Endothelial cell of umbilical vein (primary cell): ENCODE measurements around the gene CISD3. TPM values are rescaled to one million over a fixed set of nuclear protein-coding genes. Genes with fewer than 3 reads are reported as not detected.
A peak's percentile ranks its signal among the peaks of the same experiment; 100 is the strongest.

Experiments used
- BruUV-seq: library from RNA; stranded (reverse); fragments of 400-500 nt; replicated peaks from 2 replicates; lab custom pipeline; 2021; lab: Mats Ljungman, UMichigan
- CTCF ChIA-PET: fragments of 300-600, 350-600 bp; sonication (Branson Sonifier 250); formaldehyde crosslinking; loops from one replicate; lab custom pipeline; 2021; ENCODE audit warnings: antibody characterized with exemption, inconsistent platforms; lab: Charles Lee
- POLR2A ChIA-PET: fragments of 300-600, 350-600 bp; sonication (Branson Sonifier 250); formaldehyde crosslinking; loops from one replicate; lab custom pipeline; 2021; ENCODE audit warnings: antibody characterized with exemption, inconsistent platforms; lab: Charles Lee
- DNase-seq: peaks from one replicate; pipeline ENCODE4 v3.0.0-alpha.2; 2011; ENCODE audit warnings: low read depth, low spot score
- FAIRE-seq: peaks from 2 replicates; lab custom pipeline; 2011; peaks lifted over from hg19 to GRCh38; lab: Jason Lieb, UNC
- H2AFZ ChIP-seq: 2 replicates; pipeline ENCODE4 v1.6.0; 2012; ENCODE audit warnings: low read depth, low read length, control low read depth, inconsistent platforms
- H3K27ac ChIP-seq: 2 replicates; pipeline ENCODE4 v1.5.1; 2011; ENCODE audit warnings: low read depth, mild to moderate bottlenecking, control low read depth, low read length, moderate library complexity; ENCODE audit not compliant: insufficient read depth
- H3K27me3 ChIP-seq, 2 experiments: 2 replicates each; pipeline versions ENCODE4 v1.6.0 to v1.6.1; 2011; ENCODE audit warnings: low read length in 2 of 2, mixed read lengths in 1 of 2; ENCODE audit not compliant: control insufficient read depth in 2 of 2, insufficient read depth in 2 of 2
- H3K36me3 ChIP-seq, 2 experiments: 2 replicates in 1 of 2; 3 replicates in 1 of 2; pipeline ENCODE4 v1.5.1; 2011; ENCODE audit warnings: low read length in 2 of 2, mild to moderate bottlenecking in 1 of 2, moderate library complexity in 1 of 2; ENCODE audit not compliant: control insufficient read depth in 2 of 2, insufficient read depth in 2 of 2; ENCODE audit errors: extremely low read depth in 1 of 2
- H3K4me1 ChIP-seq: 3 replicates; pipeline ENCODE4 v1.5.1; 2011; ENCODE audit warnings: mild to moderate bottlenecking, low read length; ENCODE audit not compliant: control insufficient read depth, insufficient read depth; ENCODE audit errors: extremely low read depth
- H3K4me2 ChIP-seq: 2 replicates; pipeline ENCODE4 v1.6.1; 2011; ENCODE audit warnings: low read length, control low read depth, mixed read lengths; ENCODE audit not compliant: insufficient read depth
- H3K4me3 ChIP-seq, 3 experiments: fragments of 200-600 bp in 1 of 3; sonication (generic), shearing (Covaris generic) in 1 of 3; replicated peaks in 1 of 3; 2 replicates each; pipeline ENCODE4 v1.5.1; 2011 to 2016; ENCODE audit warnings: control low read depth in 3 of 3, low read length in 3 of 3, mild to moderate bottlenecking in 2 of 3, inconsistent platforms in 1 of 3, low read depth in 1 of 3, moderate library complexity in 1 of 3; ENCODE audit not compliant: insufficient read depth in 1 of 3
- H3K79me2 ChIP-seq: 2 replicates; pipeline ENCODE4 v1.6.0; 2012; ENCODE audit warnings: low read length, inconsistent platforms; ENCODE audit not compliant: control insufficient read depth, insufficient read depth
- H3K9ac ChIP-seq: replicated peaks from 2 replicates; pipeline ENCODE3; 2011; ENCODE audit warnings: low read length, control low read depth; ENCODE audit not compliant: insufficient read depth; ENCODE audit errors: extremely low read depth
- H3K9me1 ChIP-seq: replicated peaks from 3 replicates; pipeline ENCODE4 v1.6.0; 2011; ENCODE audit warnings: mild to moderate bottlenecking, low read length; ENCODE audit not compliant: control insufficient read depth, insufficient read depth; ENCODE audit errors: extremely low read depth
- H3K9me3 ChIP-seq: replicated peaks from 2 replicates; pipeline ENCODE4 v1.5.1; 2012; ENCODE audit warnings: low read length, inconsistent platforms; ENCODE audit not compliant: control insufficient read depth, insufficient read depth
- H4K20me1 ChIP-seq: replicated peaks from 2 replicates; pipeline ENCODE3; 2011; ENCODE audit warnings: mild to moderate bottlenecking, low read length; ENCODE audit not compliant: control insufficient read depth, insufficient read depth; ENCODE audit errors: extremely low read depth
- EZH2 ChIP-seq: IDR thresholded peaks from 2 replicates; pipeline ENCODE4 v1.6.1; 2012; ENCODE audit warnings: borderline replicate concordance, low read depth, mild to moderate bottlenecking, moderate library complexity, low read length, inconsistent platforms; ENCODE audit not compliant: severe bottlenecking
- FOS ChIP-seq: IDR thresholded peaks from 2 replicates; pipeline ENCODE4 v1.6.1; 2011; ENCODE audit warnings: mild to moderate bottlenecking, low read length, moderate library complexity, borderline replicate concordance; ENCODE audit not compliant: insufficient read depth
- GATA2 ChIP-seq: IDR thresholded peaks from 2 replicates; pipeline ENCODE4 v1.7.0; 2011; ENCODE audit warnings: low read depth, mild to moderate bottlenecking, moderate library complexity, mixed read lengths, low read length; ENCODE audit not compliant: insufficient read length, insufficient read depth
- JUN ChIP-seq: IDR thresholded peaks from 2 replicates; pipeline ENCODE4 v1.6.1; 2011; ENCODE audit warnings: borderline replicate concordance, low read depth; ENCODE audit not compliant: insufficient read length, insufficient read depth
- MYC ChIP-seq: IDR thresholded peaks from one replicate; pipeline ENCODE4 v1.6.1; 2011; ENCODE audit warnings: mild to moderate bottlenecking, low read depth, low read length
- POLR2A ChIP-seq: IDR thresholded peaks from 2 replicates; pipeline ENCODE4 v1.6.1; 2012; ENCODE audit warnings: low read depth, mild to moderate bottlenecking, control low read depth, low read length
- POLR2AphosphoS5 ChIP-seq: IDR thresholded peaks from 2 replicates; pipeline ENCODE4 v1.6.1; 2012; ENCODE audit warnings: low read depth, mild to moderate bottlenecking, control low read depth, low read length, moderate library complexity; ENCODE audit not compliant: insufficient read depth
- dilution Hi-C: fragments of 300-500 bp; cut with MboI; formaldehyde crosslinking; loops from one replicate; pipeline ENCODE4 v1.15.0; 2019; ENCODE audit warnings: low sequenced_read_pairs; ENCODE audit not compliant: extremely low pct_ligation_motif_present
- intact Hi-C: fragments of 100-400 bp; cut with micrococcal nuclease; formaldehyde crosslinking; loops from one replicate; pipeline ENCODE4 v1.10.0; 2022
- polyA plus RNA-seq, 4 experiments: library from polyadenylated mRNA; depleted of rRNA in 3 of 4; stranded (reverse) in 3 of 4; unstranded in 1 of 4; fragments of >200 nt; gene quantifications; 2 replicates each; pipeline versions ENCODE4 v1.2.1 to v1.2.3, GENCODE V29; 2011 to 2012; ENCODE audit warnings: missing spikeins in 1 of 4
- total RNA-seq: library from RNA; stranded (reverse); gene quantifications from 2 replicates; pipeline ENCODE4 v1.2.3, GENCODE V29; 2021
- TF ChIP-seq, protein P1 (sequence below): IDR thresholded peaks from 2 replicates; pipeline ENCODE4 v1.6.1; 2011; ENCODE audit not compliant: insufficient read depth, insufficient read length
- TF ChIP-seq, protein P2 (sequence below), 2 donors: IDR thresholded peaks; 1 replicate in 1 of 2; 2 replicates in 1 of 2; pipeline ENCODE4 v1.5.1; 2011; ENCODE audit warnings: low read length in 2 of 2, mild to moderate bottlenecking in 2 of 2, moderate library complexity in 2 of 2, control low read depth in 1 of 2, inconsistent platforms in 1 of 2, low read depth in 1 of 2; ENCODE audit not compliant: insufficient read depth in 1 of 2; ENCODE audit errors: extremely low read depth in 1 of 2

The CISD3 gene
- total and polyA plus RNA-seq, 2 donors (not counting 3 experiments of a cell fraction or from before 2014, with no cell fraction given) = 8.7 to 23.7 TPM

DNA sequence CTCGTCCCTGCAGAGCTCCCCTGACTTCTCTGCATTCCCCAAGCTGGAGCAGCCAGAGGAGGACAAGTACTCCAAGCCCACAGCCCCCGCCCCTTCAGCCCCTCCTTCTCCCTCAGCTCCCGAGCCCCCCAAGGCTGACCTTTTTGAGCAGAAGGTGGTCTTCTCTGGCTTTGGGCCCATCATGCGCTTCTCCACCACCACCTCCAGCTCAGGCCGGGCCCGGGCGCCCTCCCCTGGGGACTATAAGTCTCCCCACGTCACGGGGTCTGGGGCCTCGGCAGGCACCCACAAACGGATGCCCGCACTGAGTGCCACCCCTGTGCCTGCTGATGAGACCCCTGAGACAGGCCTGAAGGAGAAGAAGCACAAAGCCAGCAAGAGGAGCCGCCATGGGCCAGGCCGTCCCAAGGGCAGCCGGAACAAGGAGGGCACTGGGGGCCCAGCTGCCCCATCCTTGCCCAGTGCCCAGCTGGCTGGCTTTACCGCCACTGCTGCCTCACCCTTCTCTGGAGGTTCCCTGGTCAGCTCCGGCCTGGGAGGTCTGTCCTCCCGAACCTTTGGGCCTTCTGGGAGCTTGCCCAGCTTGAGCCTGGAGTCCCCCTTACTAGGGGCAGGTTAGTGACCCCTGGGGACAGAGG, 13.7 kb upstream of the CISD3 start:
- TSS peak; percentile 54 for BruUV-seq
- no peaks in the 10 kb centered on the region for H3K9me3 ChIP-seq
- no peaks in the 10 kb centered on the region for H4K20me1 ChIP-seq
- dilution Hi-C loops (no loop called here), intact Hi-C loops (no loop called here)
- DNase-seq = no peak
- TF ChIP-seq JUN (no peak), EZH2 (no peak), GATA2 (no peak), MYC (no peak), POLR2AphosphoS5 (no peak), FOS (no peak), POLR2A (no peak)
- TF ChIP-seq, protein P1, sequence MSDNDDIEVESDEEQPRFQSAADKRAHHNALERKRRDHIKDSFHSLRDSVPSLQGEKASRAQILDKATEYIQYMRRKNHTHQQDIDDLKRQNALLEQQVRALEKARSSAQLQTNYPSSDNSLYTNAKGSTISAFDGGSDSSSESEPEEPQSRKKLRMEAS = no peak
- TF ChIP-seq, protein P2, sequence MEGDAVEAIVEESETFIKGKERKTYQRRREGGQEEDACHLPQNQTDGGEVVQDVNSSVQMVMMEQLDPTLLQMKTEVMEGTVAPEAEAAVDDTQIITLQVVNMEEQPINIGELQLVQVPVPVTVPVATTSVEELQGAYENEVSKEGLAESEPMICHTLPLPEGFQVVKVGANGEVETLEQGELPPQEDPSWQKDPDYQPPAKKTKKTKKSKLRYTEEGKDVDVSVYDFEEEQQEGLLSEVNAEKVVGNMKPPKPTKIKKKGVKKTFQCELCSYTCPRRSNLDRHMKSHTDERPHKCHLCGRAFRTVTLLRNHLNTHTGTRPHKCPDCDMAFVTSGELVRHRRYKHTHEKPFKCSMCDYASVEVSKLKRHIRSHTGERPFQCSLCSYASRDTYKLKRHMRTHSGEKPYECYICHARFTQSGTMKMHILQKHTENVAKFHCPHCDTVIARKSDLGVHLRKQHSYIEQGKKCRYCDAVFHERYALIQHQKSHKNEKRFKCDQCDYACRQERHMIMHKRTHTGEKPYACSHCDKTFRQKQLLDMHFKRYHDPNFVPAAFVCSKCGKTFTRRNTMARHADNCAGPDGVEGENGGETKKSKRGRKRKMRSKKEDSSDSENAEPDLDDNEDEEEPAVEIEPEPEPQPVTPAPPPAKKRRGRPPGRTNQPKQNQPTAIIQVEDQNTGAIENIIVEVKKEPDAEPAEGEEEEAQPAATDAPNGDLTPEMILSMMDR (IDR thresholded peaks at IDR 0.05; ENCODE audit: extremely low read depth in 1 of 2, insufficient read depth in 1 of 2, low read depth in 1 of 2, low read length in 2 of 2) = no peak
- H3K9ac ChIP-seq = no peak overlapping the region
- no peak overlapping the region for H2AFZ ChIP-seq
- no peak for FAIRE-seq
- no peak overlapping the region for H3K4me2 ChIP-seq
- H3K79me2 ChIP-seq = no peaks in the 10 kb centered on the region
- ChIA-PET CTCF (interaction anchor here (1.4 to 2.0 kb wide), 2 partner anchors 14 to 19 kb away, joined by 3 to 9 read pairs; no protein-coding TSS in a partner anchor), POLR2A (no interaction called here)
- H3K4me1 ChIP-seq = no peaks in the 10 kb centered on the region
- H3K36me3 ChIP-seq = peaks cover 4 to 48% of the 10 kb centered on the region in 2 experiments
- no peak overlapping the region for H3K27ac ChIP-seq
- no peaks in the 10 kb centered on the region for H3K9me1 ChIP-seq
- no peak overlapping the region for H3K4me3 ChIP-seq
- H3K27me3 ChIP-seq = no peaks in the 10 kb centered on the region
